Ramos (cell line): Measurements from ENCODE around the gene GAB2.

Experiments
- in situ Hi-C: fragments of 300-500 bp; cut with MboI; formaldehyde crosslinking; loops from one replicate; pipeline ENCODE4 v1.14.3; 2022; ENCODE audit warnings: low sequenced_read_pairs; ENCODE audit not compliant: unreplicated experiment

Gene GAB2

DNA sequence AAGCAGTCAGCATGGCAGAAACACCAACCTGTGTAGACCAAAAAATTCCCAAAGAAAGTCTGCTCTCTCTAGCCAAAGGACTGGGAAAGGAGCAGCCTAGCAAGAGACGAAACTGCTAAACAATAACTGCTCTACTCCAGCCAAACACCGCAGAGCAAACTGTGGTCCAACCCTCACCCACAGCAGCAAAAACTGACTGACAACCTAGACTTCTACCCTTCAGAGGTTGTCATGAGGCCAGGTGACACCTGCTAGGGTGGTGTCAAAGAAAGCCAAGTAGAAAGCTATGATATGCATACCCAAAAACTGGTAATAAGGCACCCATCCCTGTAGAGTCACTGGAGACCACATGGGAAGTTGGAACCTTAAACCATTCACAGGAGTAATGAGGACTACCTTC, 11.8 kb downstream of the GAB2 start:
- in situ Hi-C loops: no loop called here

DNA sequence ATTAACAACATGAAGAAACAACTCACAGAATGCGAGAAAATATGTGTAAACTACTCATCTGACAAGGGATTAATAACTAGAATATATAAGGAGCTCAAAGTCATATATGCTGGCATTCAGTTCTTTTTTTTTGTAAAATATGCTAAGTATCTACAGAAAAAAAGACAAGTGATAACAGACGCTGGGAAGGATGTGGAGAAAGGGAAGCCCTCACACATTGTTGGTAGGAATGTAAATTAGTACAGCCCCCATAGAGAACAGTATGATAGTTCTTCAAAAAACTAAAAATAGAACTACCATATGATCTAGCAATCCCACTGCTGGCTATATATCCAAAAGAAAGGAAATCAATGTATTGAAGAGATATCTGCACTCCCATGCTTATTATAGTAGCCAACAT, 13.8 kb downstream of the GAB2 start:
- in situ Hi-C loops: no loop called here

DNA sequence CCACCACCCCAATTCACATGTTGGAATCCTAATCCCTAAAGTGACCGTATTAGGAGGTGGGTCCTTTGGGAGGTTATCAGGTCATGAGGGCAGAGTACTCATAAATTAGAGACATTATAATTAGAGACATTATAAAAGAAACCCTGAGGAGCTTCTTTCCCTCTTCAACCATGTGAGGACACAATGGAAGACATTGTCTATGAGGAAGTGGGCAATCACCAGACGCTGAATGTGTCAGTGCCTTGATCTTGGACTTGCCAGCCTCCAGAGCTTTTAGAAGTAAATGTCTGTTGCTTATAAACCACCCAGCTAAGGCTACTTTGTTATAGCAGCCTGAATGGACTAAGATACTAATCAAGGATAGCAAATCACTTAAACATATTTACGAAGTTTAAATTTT, 14.8 kb downstream of the GAB2 start:
- in situ Hi-C loops: no loop called here

DNA sequence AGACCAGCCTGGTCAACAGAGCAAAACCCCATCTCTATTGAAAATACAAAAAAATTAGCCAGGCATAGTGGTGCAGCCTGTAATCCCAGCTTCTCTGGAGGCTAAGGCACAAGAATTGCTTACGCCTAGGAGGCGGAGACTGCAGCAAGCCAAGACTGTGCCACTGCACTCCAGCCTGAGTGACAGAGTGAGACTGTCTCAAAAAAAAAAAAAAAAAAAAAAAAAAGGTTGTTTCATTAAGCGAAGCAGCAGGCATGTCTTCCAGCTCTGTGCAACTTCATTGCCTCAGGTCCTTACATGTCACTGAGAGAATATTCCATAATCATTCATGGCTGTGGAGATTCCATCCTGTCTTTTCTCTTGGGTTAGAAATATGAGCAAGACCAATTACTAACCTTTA, 16.9 kb downstream of the GAB2 start:
- in situ Hi-C loops: no loop called here

DNA sequence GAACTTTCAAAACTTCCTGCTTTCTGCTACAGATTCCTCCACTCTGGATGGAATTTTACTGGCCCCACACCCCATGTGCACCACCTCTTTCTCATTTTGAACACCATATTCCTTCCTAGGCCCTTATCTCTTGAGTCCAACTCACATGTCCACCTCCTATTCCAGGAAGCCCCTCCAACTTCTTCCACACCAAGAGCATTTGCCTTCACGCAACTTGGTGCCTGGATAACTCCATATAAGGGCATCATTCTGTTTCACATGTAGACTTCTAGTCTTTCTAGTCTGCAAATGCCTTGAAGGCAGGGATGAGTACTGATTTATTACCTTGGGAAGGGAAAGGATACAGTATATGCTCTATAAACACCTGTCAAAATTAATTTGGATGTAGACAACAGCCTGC, 17.5 kb downstream of the GAB2 start:
- in situ Hi-C loops: no loop called here

DNA sequence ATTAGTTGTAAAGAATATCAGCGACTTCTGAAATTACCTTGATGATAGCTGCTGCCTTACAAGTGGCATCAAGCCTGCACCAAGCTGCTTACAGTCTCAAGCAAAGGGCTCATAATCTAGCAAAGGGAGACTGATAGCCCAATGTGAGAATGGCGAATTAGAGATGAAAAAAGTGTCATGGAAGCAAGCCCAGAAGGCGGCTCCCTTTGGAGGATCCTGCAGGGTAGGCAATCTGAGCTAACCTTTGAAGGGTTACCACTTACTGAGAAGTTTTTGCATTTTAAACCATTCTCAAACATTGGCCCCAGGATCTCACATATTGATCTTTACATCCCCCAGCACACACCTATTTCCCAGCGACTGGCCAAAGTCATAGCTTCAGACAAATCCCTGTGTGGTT, 18.5 kb downstream of the GAB2 start:
- in situ Hi-C loops: no loop called here

DNA sequence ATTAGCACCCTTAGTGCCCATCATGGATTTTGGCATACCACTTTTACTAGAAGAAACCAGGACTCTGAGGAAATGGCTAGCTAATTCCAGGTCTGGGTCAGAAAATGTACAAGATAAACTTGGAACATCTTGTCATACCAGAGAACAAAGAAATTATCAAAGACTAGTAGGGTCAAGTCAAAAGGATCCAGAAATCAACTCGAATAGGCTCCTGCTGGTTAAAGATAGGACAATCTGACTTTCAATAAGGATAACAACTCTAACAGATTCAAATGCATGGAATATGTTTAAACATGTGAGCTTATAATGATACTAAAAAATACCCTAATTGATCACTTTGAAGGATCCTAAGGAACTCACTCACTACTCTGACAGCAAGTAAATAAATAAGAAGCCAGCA, 18.9 kb downstream of the GAB2 start:
- in situ Hi-C loops: no loop called here

DNA sequence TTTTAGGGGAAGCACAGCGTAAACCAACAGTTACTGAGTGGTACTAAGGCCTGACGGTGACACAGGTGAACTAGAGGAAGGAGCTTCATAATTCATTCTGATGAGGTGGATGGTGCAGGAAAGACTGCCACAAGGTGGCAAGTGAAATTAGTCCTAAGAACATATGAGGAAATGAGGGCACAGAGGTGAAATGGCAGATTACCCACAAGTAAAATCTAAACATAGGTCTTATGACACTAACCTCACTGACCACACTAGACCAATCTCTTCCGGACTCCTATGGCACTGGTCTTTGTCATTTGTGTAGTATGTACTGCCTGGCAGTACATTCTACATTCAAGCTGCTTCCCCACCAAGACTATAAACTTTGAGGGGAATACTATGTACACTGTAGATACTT, 20.2 kb downstream of the GAB2 start:
- in situ Hi-C loops: no loop called here

DNA sequence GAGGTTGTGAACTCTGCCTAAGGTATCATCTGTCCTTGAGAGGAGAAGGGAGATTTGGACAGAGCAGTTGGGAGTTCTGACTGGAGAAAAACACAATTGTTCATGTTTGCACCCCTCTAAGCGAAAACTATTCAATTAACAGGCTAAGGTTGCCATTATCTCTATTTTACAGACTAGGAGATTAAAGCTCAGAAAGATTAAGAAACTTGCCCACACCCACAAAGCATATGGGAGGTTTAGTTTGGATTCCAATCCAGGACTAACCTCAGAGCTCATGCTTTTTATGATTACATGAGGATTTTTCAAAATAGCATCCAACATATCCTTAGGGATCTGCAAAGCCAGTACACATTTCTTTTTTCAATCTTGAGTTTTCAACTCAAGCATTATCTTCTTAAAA, 22.0 kb downstream of the GAB2 start:
- in situ Hi-C loops: no loop called here

DNA sequence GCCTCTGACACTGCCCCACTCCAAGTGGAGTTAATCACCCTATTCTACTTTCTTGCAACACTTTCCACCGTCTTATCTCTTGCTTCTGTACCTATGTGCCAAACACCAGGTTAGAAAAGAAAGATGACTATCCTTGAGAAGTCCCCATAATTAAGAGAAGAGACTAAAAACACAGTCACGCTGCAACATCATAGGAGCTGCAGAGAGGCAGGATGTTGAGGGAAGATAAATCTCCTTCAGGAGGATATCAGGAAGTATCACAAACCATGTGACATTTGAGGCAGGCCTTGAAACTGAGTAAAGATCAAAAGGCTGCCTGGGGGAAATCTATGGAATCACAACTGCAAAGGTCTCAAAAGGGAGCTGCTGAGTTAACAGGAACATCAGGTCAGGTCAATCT, 24.8 kb downstream of the GAB2 start:
- in situ Hi-C loops: no loop called here

DNA sequence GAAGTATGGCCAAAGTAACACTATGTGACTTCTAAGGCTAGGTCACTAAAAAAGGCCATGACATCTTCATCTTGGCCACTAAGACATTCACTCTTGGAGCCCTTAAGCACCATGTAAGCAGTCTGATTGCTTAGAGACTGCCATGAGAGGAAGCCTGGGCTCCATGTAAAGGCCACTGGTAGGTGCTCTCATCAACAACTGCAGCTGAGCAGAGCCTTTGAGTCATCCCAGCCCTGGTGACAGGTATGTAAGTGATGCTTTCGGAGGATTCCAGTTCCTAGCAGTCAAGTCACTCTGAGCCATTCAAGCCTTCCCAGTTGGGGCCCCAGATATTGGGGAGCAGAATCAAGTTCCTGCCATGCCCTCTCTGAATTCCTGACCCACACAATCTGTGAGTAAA, 26.2 kb downstream of the GAB2 start:
- in situ Hi-C loops: no loop called here

DNA sequence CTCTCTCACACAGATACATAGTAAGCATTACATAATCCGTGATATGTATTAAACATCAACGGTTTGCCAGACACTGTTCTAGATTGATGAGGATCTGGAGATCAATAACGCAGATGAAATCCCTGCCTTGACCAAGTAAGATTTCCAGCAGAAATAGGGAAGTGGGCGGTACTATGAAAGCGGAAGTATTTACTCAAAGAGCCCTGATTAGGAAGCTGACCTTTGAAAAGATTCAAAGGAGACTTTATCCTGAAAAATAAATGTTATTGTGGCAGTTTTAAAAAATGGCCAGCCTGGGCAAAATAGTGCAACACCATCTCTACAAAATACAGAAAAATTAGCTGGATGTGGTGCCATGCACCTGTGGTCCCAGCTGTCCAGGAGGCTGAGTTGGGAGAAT, 26.8 kb downstream of the GAB2 start:
- in situ Hi-C loops: no loop called here

DNA sequence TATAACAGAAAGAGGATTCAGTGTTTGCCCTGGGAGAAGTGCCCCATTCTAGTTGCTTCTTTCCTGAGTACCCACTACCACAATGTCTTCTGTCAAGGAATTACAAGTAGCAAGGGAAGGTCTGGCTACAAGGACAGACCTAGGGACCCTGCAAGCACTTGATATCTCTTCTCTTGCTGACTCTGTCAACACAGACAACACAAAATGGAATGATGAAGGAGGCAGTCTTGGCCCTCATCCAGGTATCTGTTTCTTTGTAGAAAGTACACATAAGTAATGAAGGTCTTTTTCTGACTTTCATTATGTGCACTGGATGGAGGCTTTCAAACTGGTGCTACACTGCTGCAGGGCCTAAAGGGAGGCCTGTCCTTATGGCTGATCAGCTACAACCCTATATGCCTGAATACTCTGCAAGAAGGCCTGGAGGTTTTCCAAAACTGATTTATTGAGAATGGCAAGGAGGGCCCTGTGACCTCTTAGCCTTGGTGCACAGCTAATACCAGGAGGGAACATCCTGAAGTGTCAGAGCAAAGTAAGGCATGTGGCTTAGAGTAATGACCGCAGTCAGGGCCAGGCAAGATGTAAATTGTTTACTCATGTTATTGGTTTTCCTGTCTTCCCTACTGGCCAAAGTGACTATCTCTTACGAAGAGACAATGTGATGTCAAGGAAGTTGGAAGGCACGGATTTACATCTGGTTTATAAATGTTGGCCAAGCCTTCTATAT, 31.2 kb downstream of the GAB2 start:
- in situ Hi-C loops: no loop called here

DNA sequence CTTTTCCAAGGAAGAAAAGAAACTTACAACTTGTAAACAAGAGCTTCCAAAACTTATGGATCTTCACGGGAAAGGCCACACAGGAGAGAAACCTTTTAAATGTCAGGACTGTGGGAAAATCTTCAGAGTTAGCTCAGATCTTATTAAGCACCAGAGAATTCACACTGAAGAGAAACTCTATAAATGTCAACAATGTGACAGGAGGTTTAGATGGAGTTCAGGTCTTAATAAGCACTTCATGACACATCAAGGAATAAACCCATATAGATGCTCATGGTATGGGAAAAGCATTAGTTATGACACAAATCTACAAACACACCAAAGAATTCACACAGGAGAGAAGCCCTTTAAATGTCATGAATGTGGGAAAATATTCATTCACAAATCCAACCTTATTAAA, 32.4 kb downstream of the GAB2 start:
- in situ Hi-C loops: no loop called here

DNA sequence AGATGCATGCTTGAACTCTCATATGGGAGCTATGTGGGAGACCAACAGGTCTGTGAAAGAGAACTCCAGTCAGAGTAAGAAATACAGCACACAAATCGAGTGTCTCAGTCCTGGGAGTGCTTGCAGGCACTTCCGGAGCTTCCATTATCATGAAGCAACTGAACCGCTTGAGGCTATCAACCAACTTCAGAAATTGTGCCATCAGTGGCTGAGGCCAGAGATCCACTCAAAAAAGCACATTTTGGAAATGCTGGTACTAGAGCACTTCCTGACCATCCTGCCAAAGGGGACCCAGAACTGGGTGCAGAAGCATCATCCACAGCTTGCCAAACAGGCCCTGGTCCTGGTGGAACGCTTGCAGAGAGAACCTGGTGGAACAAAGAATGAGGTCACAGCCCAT, 33.4 kb downstream of the GAB2 start:
- in situ Hi-C loops: no loop called here

DNA sequence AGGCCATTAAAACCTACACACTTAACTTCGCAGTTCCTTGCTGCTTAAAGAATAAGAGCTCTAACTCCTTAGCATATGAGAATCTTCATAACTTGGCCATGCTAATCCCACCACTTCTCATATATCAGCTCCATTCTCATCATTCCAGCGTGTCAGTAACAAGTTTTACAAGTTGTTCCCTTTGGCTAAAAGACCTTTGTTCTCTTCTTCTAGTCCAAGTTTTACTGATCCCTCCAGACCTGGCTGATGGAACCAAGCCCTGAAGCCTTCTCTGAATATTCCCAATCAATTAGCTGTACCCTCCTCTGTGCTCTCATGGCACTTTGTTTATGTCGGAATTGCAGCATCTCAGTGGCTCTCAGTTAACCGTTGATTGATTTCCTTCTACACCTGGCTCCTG, 35.8 kb downstream of the GAB2 start:
- in situ Hi-C loops: no loop called here

DNA sequence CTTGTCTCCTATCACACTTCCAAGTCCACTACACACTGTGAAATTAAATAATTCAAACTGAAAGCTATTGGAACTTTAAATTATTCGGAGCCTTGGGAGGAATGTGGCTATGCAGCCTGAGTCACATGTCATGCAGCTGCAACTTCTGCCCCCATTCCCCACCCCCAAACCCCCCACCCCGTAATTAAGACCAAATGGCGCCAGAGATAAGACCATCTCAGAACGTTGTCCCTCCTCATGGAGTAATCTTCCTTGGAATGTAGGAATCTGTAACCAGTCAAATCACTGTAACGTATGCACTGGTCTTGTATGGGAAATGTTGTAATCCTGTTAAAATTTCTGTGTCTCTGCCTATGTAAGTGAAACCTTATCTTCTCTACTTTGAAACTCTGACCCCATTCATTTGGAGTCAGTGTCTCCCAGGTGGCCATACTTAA, 37.0 kb downstream of the GAB2 start:
- in situ Hi-C loops: no loop called here

DNA sequence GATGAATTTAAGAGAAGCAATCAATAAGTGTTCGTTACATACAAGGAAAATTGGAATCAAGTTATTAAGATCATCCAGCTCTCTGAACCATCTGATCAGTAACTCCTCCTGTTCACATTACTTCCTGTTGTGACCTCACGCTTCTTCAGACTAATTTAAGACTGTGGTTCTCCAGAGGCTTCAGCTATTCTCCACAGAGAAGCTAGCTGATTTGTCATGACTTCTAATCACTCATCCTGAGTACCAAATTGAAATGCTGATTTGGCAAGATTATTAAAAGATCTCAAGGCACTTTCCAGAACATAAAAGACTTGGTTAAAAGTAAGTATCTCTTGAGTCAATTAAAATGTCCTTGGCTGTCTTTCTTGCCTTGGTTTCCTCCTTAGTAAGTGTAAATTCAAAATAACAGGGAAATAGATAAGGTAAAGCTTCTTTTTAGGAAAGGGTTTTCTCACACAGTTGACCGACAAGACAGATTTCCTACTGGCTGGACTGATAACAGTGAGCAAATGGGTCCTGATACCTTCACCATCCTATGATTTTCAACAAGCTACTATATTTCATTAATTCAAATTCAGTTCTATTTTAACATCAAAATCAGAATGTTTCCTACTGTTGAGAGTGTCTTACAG, 38.5 kb downstream of the GAB2 start:
- in situ Hi-C loops: no loop called here

DNA sequence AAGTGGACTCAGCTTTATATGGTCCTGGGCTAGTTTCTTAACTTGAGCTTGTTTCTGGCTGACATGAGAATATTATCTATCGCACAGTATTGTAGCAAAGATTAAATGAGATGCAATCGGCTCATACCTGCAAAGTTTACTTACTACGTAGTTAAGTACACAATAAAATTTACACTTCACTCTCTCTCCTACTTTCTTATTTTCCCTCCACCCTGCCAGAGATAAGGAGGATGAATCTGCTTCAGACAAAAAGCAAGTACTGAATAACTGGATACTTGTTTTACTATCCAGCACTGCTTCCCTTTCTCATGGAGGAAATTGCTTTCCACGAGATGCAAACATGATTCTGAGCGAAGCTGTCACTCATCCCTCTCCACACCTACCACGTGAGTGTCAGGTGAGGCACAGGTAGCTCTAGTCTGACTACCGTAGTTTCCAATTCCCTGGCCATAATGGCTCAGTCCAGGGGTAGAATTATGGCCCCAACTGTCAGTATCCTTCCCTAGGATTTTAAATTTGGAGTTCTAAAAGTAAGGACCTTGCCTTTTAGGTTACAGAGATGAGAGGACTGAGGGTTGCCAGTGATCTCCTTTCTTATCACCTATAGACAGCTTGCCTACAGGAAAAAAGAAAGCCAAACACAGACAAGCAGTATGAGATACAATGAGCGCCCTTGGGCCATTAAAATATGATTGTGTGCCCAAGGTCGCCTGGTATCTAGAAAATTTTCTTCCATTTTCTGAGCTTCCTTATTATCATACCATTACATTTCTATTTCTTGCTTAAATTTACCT, 39.8 kb downstream of the GAB2 start:
- in situ Hi-C loops: no loop called here

DNA sequence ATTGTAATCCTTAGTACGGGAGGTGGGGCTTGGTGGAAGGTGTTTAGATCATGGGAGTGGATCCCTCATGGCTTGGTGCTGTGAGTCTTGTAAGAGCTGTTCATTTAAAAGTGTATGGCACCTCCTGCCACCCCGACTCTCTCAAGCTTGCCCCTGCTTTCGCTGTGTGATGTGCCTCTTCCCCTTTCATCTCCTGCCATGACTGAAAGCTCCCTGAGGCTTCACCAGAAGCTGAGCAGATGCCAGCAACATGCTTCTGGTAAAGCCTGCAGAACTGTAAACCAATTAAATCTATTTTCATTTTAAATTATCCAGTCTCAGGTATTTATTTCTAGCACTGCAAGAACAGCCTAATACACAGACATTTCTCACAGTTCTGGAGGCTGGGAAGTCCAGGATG, 40.8 kb downstream of the GAB2 start:
- in situ Hi-C loops: no loop called here

DNA sequence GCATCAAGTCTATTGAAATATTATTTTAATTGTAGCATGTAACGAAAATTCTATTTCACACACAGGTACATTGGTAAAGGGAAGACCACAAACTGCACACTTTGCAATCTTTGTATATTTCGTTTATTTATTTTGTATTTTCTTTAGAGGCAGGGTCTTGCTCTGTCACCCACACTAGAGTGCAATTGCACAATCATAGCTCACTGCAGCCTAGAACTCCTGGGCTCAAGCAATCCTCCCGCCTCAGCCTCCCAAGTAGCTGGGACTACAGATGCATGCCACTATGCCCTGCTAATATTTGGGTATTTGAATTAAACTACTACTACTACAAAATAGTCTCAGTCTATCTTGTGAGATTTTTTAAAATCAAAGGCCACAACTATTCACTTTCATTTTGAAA, 42.7 kb downstream of the GAB2 start:
- in situ Hi-C loops: no loop called here

DNA sequence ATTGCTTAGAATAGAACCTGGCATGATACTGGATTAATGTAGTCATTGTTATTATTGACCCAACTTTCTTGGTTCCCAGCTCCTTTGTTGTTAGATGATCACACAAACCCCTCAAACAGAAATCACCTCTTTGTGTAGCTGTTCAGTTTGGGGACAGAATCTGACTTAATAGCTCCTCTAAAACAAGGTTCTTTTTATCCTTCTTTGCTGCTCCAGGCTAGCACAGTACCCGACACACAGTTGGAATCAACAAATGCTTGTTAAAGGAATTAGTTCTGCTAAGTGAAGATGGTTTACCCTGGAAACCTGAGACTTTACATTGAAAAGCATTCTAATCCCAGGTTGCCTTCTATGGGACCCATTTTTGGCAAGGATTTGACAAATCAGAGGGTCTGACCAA, 43.9 kb downstream of the GAB2 start:
- in situ Hi-C loops: no loop called here
